ENCODE data around the gene EML6. TPM values are rescaled to one million over a fixed set of nuclear protein-coding genes. Genes with fewer than 3 reads are reported as not detected.

The EML6 gene
- total RNA-seq, 1 experiment from 2014 or later: 6.6 TPM

GRCh38 chr2:54864727-54865126 is 141.3 kb downstream of the EML6 start:
- no peak overlapping the region for H2AFZ ChIP-seq (ENCODE audit: low read depth, low read length, poor library complexity, severe bottlenecking)
- intact Hi-C loops (cut with micrococcal nuclease): no loop called here
- CTCF ChIA-PET: no interaction called here
- H3K4me2 ChIP-seq (ENCODE audit: low read length): no peak overlapping the region
- no peak overlapping the region for H3K27ac ChIP-seq (ENCODE audit: low read depth, low read length)
- H3K27me3 ChIP-seq (ENCODE audit: insufficient read depth, low read length): no peaks in the 10 kb centered on the region
- TF ChIP-seq ELF1 (IDR thresholded peaks at IDR 0.05; ENCODE audit: borderline replicate concordance, low read depth) (no peak), ZFX (IDR thresholded peaks at IDR 0.05) (no peak), EZH2 (IDR thresholded peaks at IDR 0.05) (no peak), JUND (IDR thresholded peaks at IDR 0.05) (no peak), REST (IDR thresholded peaks at IDR 0.05; ENCODE audit: low read depth) (no peak), YY1 (IDR thresholded peaks at IDR 0.05; ENCODE audit: extremely low read depth, insufficient replicate concordance, low read depth, low read length) (no peak), SIN3A (IDR thresholded peaks at IDR 0.05; ENCODE audit: low read depth) (no peak), CTCF (IDR thresholded peaks at IDR 0.05 in 2 of 3, conservative IDR thresholded peaks at IDR 0.05 in 1 of 3; ENCODE audit: borderline replicate concordance in 1 of 3, insufficient read depth in 1 of 3, low read depth in 2 of 3, low read length in 2 of 3) (no peak), RAD21 (IDR thresholded peaks at IDR 0.05; ENCODE audit: low read depth) (no peak), CBX3 (IDR thresholded peaks at IDR 0.05; ENCODE audit: low read depth) (no peak), TCF7L2 (IDR thresholded peaks at IDR 0.05; ENCODE audit: borderline replicate concordance, extremely low read depth, insufficient read depth, insufficient read length) (no peak), ZBTB33 (IDR thresholded peaks at IDR 0.05; ENCODE audit: extremely low read depth, insufficient replicate concordance, low read length) (no peak), MAX (IDR thresholded peaks at IDR 0.05) (no peak), EZH2phosphoT487 (IDR thresholded peaks at IDR 0.05; ENCODE audit: borderline replicate concordance) (no peak)
- ATAC-seq: no peak
- RAD21 ChIA-PET (ENCODE audit: low non-redundant PET in 1 of 2, low total read pairs in 2 of 2, uncharacterized antibody in 2 of 2, unreplicated experiment in 2 of 2): no interaction called here
- H3K9me2 ChIP-seq (ENCODE audit: insufficient read depth): no peaks in the 10 kb centered on the region
- H3K4me1 ChIP-seq (ENCODE audit: control insufficient read depth in 1 of 2, insufficient read depth in 2 of 2, low read length in 2 of 2): peaks cover 0 to 9% of the 10 kb centered on the region in 2 experiments; a peak in 1 of 4 replicates
- BruUV-seq (replicated peaks): no TSS peak
- H3K79me2 ChIP-seq (ENCODE audit: insufficient read depth, low read length): no peaks in the 10 kb centered on the region
- H3K4me3 ChIP-seq (replicated peaks in 1 of 2; ENCODE audit: low read depth in 1 of 2, low read length in 2 of 2): no peak overlapping the region
- DNase-seq (ENCODE audit: low read depth, low spot score): no peak
- H3K9me3 ChIP-seq (ENCODE audit: control insufficient read depth in 1 of 2, insufficient read depth in 1 of 2, low read depth in 1 of 2, low read length in 2 of 2): no peaks in the 10 kb centered on the region
- no peaks in the 10 kb centered on the region for H3K36me3 ChIP-seq (ENCODE audit: control insufficient read depth in 1 of 2, insufficient read depth in 2 of 2, low read length in 2 of 2)
- no peak overlapping the region for H3K9ac ChIP-seq (ENCODE audit: low read length)
- POLR2A ChIA-PET: no interaction called here
- no peaks in the 10 kb centered on the region for H4K20me1 ChIP-seq (ENCODE audit: insufficient read depth)

Measured in HCT116 (cell line).